HG03280 (cell line): ENCODE data around the gene ELF4.
"Not testable (repeated sequence)": the region's sequence is repeated elsewhere in the genome, so short reads cannot be mapped to it uniquely, and the experiment has no call there.

ENCODE experiments used
- ATAC-seq: cut with Tn5 transposase; IDR thresholded peaks from one replicate; pipeline ENCODE4 v1.9.1; 2021; ENCODE audit warnings: mild to moderate bottlenecking, moderate library complexity; ENCODE audit not compliant: unreplicated experiment

Gene ELF4

GRCh38 chrX:130115119-130115885, 5.0 kb upstream of the ELF4 start:
- not testable (repeated sequence) for ATAC-seq

GRCh38 chrX:130114141-130114588, 3.9 kb upstream of the ELF4 start:
- no peak for ATAC-seq

- ATAC-seq = no peak
Measured at GRCh38 chrX:130111220-130112154, 1.2 kb upstream of the ELF4 start.

DNA sequence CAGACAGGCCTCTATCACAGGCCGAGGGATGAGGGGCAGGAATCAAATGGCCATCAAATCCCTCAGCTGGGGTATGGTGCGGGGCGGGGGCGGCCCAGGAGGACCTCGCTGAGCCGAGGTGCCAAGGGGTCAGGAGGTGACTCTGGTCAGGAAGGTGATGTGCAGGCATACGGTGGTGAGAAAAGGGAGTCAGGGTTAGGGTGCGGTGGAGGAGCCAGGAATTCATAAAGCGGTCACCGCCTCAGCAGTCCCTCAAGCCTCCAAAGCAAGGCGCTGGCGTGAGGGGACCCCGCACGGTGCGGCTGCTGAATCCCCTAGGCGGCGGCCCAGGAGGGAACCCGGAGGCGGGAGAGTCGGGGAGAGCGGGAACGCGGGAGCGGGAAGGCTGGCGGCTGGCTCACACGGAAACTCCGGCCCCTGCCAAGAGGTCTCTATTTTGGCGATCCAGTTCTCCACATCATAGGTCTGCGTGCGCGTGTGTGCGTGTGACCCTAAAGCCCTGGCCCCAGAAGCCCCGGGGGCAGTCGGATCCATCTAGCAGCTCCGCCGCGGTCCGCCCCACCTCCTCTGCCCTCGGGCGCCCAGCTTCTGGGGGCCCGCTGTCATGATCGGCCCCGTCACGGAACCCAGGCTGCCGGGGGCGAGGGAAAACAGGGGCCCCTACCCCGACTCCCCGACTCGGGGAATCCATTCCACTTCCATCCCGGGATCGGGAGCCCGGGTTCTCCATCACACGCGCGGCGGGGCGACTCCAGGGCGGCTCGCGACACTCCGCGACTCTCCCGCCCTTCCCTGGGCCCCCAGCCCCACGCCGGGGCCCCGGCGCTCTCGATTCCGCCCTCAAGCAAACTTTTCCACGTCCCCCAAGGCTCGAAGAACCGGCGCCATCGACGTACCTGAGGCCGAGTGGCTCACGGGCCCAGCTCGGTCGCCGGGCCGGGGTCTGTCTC, 593 bp downstream of the ELF4 start:
- ATAC-seq = peak; percentile 9

GRCh38 chrX:130108647-130109428, 1.5 kb downstream of the ELF4 start:
- peak; percentile 57 for ATAC-seq

- no peak for ATAC-seq
Measured at GRCh38 chrX:130106071-130106470, 4.2 kb downstream of the ELF4 start.

GRCh38 chrX:130105244-130105643, 5.1 kb downstream of the ELF4 start:
- ATAC-seq = no peak

DNA sequence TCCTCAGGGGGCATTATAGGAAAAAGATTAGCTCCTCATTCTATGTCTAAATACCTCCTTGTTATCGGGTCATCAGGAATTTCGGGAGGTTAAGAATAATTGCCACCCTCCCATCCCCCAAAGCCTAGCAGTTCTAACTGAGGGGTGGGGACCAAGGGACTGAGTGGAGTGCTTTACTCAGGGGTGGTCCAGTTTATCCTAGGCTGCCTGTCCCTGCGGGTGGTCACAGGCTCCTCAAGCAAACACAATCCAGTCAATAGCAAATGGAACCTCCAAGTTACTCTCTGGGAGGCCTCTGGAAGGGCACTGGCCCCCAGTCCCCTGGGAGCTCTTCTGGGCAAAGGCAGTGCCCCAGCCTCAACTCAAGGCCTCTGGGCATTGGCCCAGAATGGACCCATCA, 6.7 kb downstream of the ELF4 start:
- ATAC-seq = no peak

GRCh38 chrX:130100180-130100579, 10.1 kb downstream of the ELF4 start:
- ATAC-seq = no peak

DNA sequence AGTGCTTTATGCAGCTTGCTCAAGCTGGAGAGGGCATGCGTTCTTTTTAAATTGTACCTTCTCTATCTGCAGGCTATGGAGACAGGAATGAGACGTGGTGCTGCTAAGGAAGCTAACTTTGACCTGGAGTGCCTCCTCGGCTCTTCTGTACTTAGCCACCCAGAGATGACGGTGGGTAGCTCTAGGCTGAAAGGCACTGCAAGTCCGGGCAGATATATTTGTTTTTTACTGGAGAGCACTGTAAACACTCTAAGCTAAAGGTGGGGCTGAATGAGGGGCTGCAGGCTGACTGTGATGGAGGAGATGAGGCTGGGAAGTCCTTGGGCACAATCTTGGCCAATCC, 12.1 kb downstream of the ELF4 start:
- no peak for ATAC-seq

- no peak for ATAC-seq
Measured at GRCh38 chrX:130097507-130098209, 12.6 kb downstream of the ELF4 start.

DNA sequence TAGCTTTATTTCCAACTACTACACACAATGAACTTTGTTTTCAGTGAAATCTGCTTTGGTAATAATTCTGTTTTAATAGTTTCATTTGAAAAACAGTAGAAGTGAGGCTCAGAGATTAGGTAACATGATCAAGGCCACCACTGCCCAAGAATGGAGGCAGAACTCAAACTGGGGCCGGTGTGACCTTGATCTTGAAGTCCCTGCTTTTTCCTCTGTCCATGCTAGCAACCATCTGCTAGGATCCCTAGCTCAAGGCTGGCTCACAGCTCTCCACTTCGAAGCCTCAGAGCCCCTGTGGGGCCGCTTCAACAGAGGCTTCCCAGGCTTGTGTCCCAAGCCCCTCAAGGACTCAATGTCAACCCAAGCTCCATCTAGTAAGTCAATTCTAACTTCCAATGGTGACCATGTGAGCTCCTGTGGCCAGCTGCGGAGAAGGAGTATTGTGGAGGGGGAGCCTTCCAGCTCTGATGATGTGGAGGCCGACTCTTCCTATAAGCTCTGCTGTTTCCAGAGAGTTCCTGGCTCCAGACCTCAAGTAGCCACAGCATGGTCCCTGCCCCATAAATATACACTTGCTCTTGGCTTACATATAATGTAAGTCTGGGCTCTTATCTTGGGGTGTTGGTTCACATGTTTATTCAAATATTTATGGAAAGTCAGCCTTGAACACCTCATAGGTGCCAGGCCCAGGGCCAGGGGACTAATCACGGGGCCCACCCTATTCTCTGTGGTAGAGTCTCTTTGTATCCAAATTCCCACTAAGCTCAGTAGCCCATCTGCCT, 14.9 kb downstream of the ELF4 start:
- ATAC-seq = no peak

DNA sequence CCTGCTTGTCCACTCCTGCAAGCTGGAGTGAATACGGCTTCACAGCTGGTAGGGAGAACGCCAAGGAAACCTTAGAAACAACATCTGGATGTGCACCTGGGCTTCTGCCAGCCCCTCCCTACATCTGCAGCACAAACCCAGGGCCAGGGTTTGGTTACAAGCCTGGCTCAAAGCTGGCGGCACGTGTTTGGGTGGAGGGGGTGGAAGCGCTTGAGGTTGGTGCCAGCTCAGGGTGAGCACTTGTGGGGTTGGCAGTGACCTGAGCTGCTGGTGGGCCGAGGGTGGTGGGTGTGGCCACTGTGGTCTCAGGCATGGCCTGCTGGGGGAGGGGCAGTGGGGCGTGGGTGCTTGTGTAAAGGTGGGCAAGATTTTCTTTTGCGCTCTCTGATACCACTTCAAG, 15.6 kb downstream of the ELF4 start:
- no peak for ATAC-seq

GRCh38 chrX:130093271-130093670, 17.0 kb downstream of the ELF4 start:
- no peak for ATAC-seq

DNA sequence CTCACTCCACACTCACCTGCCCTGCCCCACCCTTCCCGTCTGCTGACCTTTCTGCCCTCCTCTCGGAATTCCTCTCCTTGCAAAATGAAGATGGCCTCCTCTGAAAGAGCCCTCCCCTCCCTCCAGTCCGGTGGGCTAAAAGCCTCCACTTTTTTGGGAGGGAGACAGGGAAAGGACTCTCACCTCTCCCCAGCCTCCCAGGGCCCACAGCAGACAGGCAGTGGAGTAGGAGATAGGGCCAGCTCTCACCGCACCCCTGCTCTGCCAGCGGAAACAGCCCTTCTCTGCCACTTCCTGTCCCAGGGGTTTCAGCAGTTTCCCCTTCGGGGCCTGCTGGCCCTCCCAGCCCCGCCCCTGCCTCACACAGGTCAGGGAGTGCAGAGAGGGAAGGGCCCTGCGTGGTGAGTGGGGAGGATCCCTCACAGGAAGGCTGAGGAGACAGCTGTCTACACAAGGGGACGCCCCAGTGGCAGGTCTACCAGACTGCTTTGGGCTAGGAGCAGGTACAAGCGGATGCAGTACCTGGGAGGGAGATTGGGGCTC, 18.2 kb downstream of the ELF4 start:
- ATAC-seq = peak; percentile 100

DNA sequence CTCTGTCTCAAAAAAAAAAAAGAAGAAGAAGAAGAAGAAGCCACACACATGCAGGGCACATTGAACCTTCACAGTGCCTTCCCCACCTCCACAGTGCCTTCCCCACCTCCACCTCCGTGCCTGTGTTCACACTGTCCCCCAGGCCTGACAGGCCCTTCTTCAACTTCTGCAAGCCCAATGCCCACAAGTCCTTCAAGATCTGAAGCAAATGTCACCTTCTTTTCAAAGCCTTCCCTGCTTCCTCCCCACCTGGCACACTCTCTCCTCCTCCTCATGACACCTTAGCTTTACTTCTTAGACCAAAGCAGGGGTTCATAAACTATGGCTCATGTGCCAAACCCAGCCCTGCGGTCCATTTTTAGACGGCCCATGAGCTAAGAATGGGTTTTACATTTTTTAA, 19.9 kb downstream of the ELF4 start:
- no peak for ATAC-seq

- ATAC-seq = peak; percentile 45
Measured at GRCh38 chrX:130086447-130087206, 23.7 kb downstream of the ELF4 start.
